SKM-1 (cell line): ENCODE measurements around the gene MRPL19.
A peak's percentile ranks its signal among the peaks of the same experiment; 100 is the strongest.

Source experiments
- DNase-seq: peaks from one replicate; lab custom pipeline; 2025; ENCODE audit not compliant: unreplicated experiment; lab: John Stamatoyannopoulos, UW

Gene MRPL19

GRCh38 chr2:75614162-75614651, 32.4 kb upstream of the MRPL19 start:
- no peak for DNase-seq

- no peak for DNase-seq
Observed at GRCh38 chr2:75616406-75616805, 30.2 kb upstream of the MRPL19 start.

GRCh38 chr2:75616933-75617332, 29.6 kb upstream of the MRPL19 start:
- DNase-seq: no peak

GRCh38 chr2:75619956-75620740, 26.4 kb upstream of the MRPL19 start:
- DNase-seq: no peak

GRCh38 chr2:75621228-75621627, 25.4 kb upstream of the MRPL19 start:
- DNase-seq: no peak

GRCh38 chr2:75622500-75622899, 24.1 kb upstream of the MRPL19 start:
- DNase-seq: no peak

GRCh38 chr2:75622929-75623328, 23.7 kb upstream of the MRPL19 start:
- no peak for DNase-seq

GRCh38 chr2:75627902-75628504, 18.6 kb upstream of the MRPL19 start:
- peak; percentile 36 for DNase-seq

GRCh38 chr2:75632091-75632701, 14.4 kb upstream of the MRPL19 start:
- no peak for DNase-seq

- no peak for DNase-seq
Observed at GRCh38 chr2:75632813-75633212, 13.8 kb upstream of the MRPL19 start.

- no peak for DNase-seq
Observed at GRCh38 chr2:75633620-75634019, 13.0 kb upstream of the MRPL19 start.

- DNase-seq: no peak
Observed at GRCh38 chr2:75634945-75635344, 11.6 kb upstream of the MRPL19 start.

- DNase-seq: no peak
Observed at GRCh38 chr2:75637568-75637967, 9.0 kb upstream of the MRPL19 start.

- peak; percentile 13 for DNase-seq
Observed at GRCh38 chr2:75640621-75641121, 5.9 kb upstream of the MRPL19 start.

GRCh38 chr2:75641587-75641986, 5.0 kb upstream of the MRPL19 start:
- DNase-seq: no peak

GRCh38 chr2:75643980-75644379, 2.6 kb upstream of the MRPL19 start:
- no peak for DNase-seq

- no peak for DNase-seq
Observed at GRCh38 chr2:75645643-75646042, 940 bp upstream of the MRPL19 start.

GRCh38 chr2:75646090-75646582, 447 bp upstream of the MRPL19 start:
- no peak for DNase-seq

- no peak for DNase-seq
Observed at GRCh38 chr2:75647771-75648170, 1.2 kb downstream of the MRPL19 start.

- no peak for DNase-seq
Observed at GRCh38 chr2:75654012-75654411, 7.4 kb downstream of the MRPL19 start.

- no peak for DNase-seq
Observed at GRCh38 chr2:75655861-75656260, 9.3 kb downstream of the MRPL19 start.

- DNase-seq: no peak
Observed at GRCh38 chr2:75656563-75656962, 10.0 kb downstream of the MRPL19 start.
